Subcutaneous abdominal adipose tissue (tissue), 5 donors: Measurements from ENCODE around the gene GTF2H2C.
"Not testable (repeated sequence)": the region's sequence is repeated elsewhere in the genome, so short reads cannot be mapped to it uniquely, and the experiment has no call there.

ENCODE experiments used
- H3K27ac ChIP-seq: one replicate; pipeline ENCODE4 v1.7.0; 2013; ENCODE audit warnings: low read depth, mild to moderate bottlenecking, inconsistent platforms, low read length, moderate library complexity
- H3K27me3 ChIP-seq, 5 donors: one replicate each; pipeline ENCODE4 v1.7.0; 2013; ENCODE audit warnings: low read length in 5 of 5, inconsistent platforms in 1 of 5; ENCODE audit not compliant: control insufficient read depth in 5 of 5, insufficient read depth in 4 of 5
- H3K36me3 ChIP-seq, 5 donors: one replicate each; pipeline ENCODE4 v1.7.0; 2013; ENCODE audit warnings: low read length in 5 of 5; ENCODE audit not compliant: control insufficient read depth in 5 of 5, insufficient read depth in 5 of 5
- H3K4me1 ChIP-seq, 5 donors: one replicate each; pipeline ENCODE4 v1.7.0; 2013; ENCODE audit warnings: low read length in 5 of 5, mild to moderate bottlenecking in 3 of 5, moderate library complexity in 1 of 5; ENCODE audit not compliant: control insufficient read depth in 5 of 5, insufficient read depth in 5 of 5
- H3K4me3 ChIP-seq, 5 donors: one replicate each; pipeline ENCODE4 v1.7.0; 2013; ENCODE audit warnings: low read length in 5 of 5, low read depth in 1 of 5
- H3K9ac ChIP-seq, 5 donors: one replicate each; pipeline ENCODE4 v1.7.0; 2013; ENCODE audit warnings: low read length in 5 of 5, mild to moderate bottlenecking in 4 of 5, moderate library complexity in 3 of 5
- H3K9me3 ChIP-seq, 5 donors: one replicate each; pipeline ENCODE4 v1.7.0; 2013; ENCODE audit warnings: low read length in 5 of 5; ENCODE audit not compliant: control insufficient read depth in 5 of 5
- donor health status: healthy.
- donor health status: healthy.
- donor health status: healthy.
- donor health status: healthy.
- donor health status: healthy.

Gene GTF2H2C

GRCh38 chr5:69527128-69527770 is 32.7 kb upstream of the GTF2H2C start:
- H3K36me3 ChIP-seq = no peaks in the 10 kb centered on the region
- H3K4me1 ChIP-seq = no peaks in the 10 kb centered on the region
- no peaks in the 10 kb centered on the region for H3K27me3 ChIP-seq
- H3K4me3 ChIP-seq = no peak overlapping the region
- H3K9me3 ChIP-seq = no peaks in the 10 kb centered on the region
- no peak overlapping the region for H3K9ac ChIP-seq
- H3K27ac ChIP-seq = no peak overlapping the region

DNA sequence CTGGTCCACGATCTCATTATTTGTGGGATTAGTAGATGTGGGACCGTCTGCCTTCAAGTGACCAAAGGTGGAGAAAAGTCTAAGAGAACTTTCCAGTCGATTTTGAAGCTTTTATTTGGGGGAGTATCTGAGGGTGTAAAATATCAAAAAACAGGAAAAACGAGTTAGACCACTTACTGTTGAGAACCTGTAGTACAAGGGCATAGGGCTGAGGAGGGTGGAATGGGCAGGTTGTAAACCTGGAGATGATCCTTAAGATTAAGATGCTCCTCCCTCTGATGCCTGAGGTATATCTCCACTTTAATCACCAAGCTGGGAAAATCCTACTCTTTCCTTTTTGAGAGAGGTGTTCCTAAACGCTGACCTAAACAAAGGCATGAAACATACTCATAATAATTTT is 32.0 kb upstream of the GTF2H2C start:
- Histone ChIP-seq H3K27ac (no peak overlapping the region), H3K9ac (no peak overlapping the region), H3K4me1 (no peaks in the 10 kb centered on the region)

GRCh38 chr5:69528609-69529008 is 31.4 kb upstream of the GTF2H2C start:
- H3K9ac ChIP-seq = no peak overlapping the region
- H3K4me1 ChIP-seq = no peaks in the 10 kb centered on the region
- H3K27ac ChIP-seq = no peak overlapping the region
- H3K36me3 ChIP-seq = no peaks in the 10 kb centered on the region
- no peak overlapping the region for H3K4me3 ChIP-seq
- H3K27me3 ChIP-seq = no peaks in the 10 kb centered on the region
- no peaks in the 10 kb centered on the region for H3K9me3 ChIP-seq

More for the DNA sequence above, 32.0 kb upstream of the GTF2H2C start:
- Histone ChIP-seq H3K36me3 (no peaks in the 10 kb centered on the region), H3K9me3 (no peaks in the 10 kb centered on the region), H3K27me3 (no peaks in the 10 kb centered on the region), H3K4me3 (no peak overlapping the region)

DNA sequence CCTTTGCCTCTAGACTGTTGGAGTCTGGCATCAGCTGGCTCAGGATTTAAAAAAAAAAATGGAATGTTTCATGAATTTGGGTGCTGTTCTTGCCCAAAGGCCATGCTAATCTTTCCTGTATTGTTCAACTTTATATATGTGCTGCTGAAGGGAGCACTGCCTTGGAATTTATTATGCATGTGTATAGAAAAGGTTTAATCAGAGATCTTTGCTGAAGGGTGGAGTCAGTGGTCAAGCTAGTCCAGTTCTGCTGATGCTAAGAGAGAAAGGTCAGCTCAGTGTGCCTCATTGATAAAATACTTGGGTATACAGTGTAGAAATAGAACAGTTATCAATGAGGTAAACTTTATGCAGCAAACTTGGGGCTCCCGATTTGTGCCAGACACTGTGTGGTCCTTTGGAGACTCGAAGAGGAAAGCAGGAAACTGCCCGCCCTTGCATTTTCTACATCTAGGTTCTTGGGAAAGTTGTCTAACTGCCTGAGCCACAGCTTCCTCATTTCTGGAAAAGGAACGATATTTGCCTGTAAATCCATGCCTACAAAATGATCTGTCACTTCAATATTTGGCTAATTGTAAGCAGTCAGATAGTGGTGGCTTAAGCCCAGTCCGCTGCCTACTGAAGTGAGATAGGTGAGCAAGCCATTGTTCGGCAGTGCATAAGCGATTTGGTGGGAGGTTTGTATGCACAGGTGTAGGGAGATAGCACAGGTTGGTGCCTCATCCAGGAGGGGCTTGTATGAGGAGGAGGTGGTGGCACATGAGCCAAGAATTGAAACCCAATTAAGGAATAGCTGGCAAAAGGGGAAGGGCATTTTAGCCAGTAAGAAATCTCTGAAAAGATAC is 29.2 kb upstream of the GTF2H2C start:
- Histone ChIP-seq H3K27ac (no peak overlapping the region), H3K9ac (no peak overlapping the region)

GRCh38 chr5:69531406-69531801 is 28.6 kb upstream of the GTF2H2C start:
- Histone ChIP-seq H3K27ac (no peak overlapping the region), H3K36me3 (no peaks in the 10 kb centered on the region), H3K9ac (no peak overlapping the region), H3K4me3 (no peak overlapping the region), H3K27me3 (no peaks in the 10 kb centered on the region), H3K9me3 (no peaks in the 10 kb centered on the region), H3K4me1 (no peaks in the 10 kb centered on the region)

More for the DNA sequence above, 29.2 kb upstream of the GTF2H2C start:
- Histone ChIP-seq H3K27me3 (no peaks in the 10 kb centered on the region), H3K36me3 (no peaks in the 10 kb centered on the region), H3K4me3 (no peak overlapping the region), H3K4me1 (no peaks in the 10 kb centered on the region), H3K9me3 (no peaks in the 10 kb centered on the region)

DNA sequence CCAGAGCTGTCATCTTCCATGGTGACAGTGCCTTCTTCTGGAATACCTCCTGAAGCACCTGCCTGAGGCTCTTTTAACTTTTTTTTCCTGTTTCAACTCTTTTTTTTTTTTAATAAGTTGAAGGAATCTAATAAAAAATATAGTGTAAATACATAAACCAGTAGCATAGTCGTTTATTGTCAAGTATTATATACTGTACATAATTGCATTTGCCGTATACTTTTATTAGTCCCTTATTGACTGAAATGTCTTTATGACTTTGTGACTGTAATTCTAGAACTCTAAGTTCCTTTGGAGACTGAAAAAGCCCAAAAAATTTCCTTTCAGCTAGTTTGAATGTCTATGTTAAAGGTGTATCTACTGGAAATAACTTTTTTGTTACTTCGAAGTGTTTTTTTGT is 22.1 kb upstream of the GTF2H2C start:
- H3K27ac ChIP-seq, H3K4me3 ChIP-seq, H3K9ac ChIP-seq, H3K27me3 ChIP-seq, H3K36me3 ChIP-seq, H3K4me1 ChIP-seq, H3K9me3 ChIP-seq: not testable (repeated sequence)

DNA sequence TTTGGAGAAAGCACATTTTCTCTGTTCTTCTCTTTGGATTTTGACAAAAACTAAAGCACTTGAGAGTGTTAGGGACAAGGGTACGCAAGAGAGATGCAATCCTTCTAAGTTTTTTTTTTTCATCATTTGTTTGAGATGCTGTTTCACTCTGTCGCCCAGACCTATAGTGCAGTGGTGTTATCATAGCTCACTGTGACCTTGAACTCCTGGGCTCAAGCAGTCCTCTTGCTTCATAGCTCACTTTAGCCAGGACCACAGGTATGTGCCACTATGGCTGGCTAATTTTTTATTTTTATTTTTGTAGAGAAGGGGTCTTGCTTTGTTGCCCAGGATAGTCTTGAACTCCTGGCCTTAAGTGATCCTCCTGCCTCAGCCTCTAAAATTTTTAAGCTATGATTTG is 21.3 kb upstream of the GTF2H2C start:
- not testable (repeated sequence) for H3K9me3 ChIP-seq, H3K4me1 ChIP-seq, H3K27me3 ChIP-seq, H3K27ac ChIP-seq, H3K4me3 ChIP-seq, H3K36me3 ChIP-seq, H3K9ac ChIP-seq

DNA sequence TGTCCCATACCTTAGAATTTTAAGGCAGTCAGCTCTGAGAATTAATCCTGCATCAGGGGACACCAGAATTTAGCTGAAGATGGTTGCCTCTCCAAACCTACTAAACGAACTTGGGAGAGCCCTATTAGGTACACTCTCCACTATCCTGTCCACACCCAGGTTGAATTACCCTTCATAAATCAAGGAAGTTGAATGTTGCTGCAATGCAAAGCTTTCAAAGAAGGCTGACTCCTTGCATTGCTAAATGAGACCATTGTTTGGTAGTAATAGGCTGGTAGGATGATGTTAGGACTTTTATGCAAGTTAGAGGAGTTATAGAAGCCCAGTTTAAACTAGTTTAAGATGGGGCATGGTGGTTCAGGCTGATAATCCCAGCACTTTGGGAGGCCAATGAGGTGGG is 18.6 kb upstream of the GTF2H2C start:
- H3K9me3 ChIP-seq, H3K27me3 ChIP-seq, H3K4me3 ChIP-seq, H3K4me1 ChIP-seq, H3K36me3 ChIP-seq, H3K27ac ChIP-seq, H3K9ac ChIP-seq: not testable (repeated sequence)

- not testable (repeated sequence) for H3K27ac ChIP-seq, H3K9me3 ChIP-seq, H3K9ac ChIP-seq, H3K36me3 ChIP-seq, H3K27me3 ChIP-seq, H3K4me3 ChIP-seq, H3K4me1 ChIP-seq
These were observed 17.0 kb upstream of the GTF2H2C start for GRCh38 chr5:69542838-69543618.

DNA sequence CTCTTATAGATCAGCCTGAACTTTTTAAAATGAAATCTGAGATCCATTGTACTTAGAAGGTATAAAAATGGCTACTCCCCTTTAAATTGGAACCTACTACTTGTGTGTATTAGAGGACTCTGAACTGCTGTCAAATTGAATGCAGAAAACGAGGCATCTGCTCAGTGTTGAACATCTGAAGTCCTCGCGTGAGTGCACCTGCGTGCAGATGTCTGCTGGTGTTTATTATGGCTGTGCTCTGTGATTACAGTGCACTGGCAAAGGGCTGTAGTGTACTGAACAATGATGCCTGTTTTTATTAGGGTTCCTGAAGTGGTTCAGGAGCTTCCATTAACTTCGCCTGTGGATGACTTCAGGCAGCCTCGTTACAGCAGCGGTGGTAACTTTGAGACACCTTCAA is 15.4 kb upstream of the GTF2H2C start:
- not testable (repeated sequence) for H3K4me1 ChIP-seq, H3K27me3 ChIP-seq, H3K9ac ChIP-seq, H3K4me3 ChIP-seq, H3K9me3 ChIP-seq, H3K27ac ChIP-seq, H3K36me3 ChIP-seq
